DMS 273 (cell line): ENCODE measurements around the gene MYLK.
"Not testable (repeated sequence)": the region's sequence is repeated elsewhere in the genome, so short reads cannot be mapped to it uniquely, and the experiment has no call there.

Experiments
- DNase-seq: peaks from one replicate; lab custom pipeline; 2025; ENCODE audit not compliant: unreplicated experiment; lab: John Stamatoyannopoulos, UW

Gene MYLK

GRCh38 chr3:123632161-123632655, 251.9 kb downstream of the MYLK start:
- DNase-seq = peak; percentile 75

DNA sequence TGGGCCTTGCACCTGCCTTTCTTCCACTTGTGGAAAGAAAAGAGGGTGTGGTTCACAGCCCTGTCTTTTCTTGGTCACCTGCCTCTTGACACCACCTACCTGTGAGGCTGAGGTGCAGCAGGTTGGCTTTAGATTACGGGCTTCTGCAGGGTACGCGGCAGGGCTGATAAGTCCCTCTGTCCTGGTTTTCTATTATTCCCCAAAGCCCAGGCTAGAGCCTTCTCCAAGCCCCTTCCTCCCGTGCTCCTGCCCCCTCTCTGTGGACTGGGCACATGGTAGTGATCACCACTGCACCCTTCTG, 254.4 kb downstream of the MYLK start:
- no peak for DNase-seq

DNA sequence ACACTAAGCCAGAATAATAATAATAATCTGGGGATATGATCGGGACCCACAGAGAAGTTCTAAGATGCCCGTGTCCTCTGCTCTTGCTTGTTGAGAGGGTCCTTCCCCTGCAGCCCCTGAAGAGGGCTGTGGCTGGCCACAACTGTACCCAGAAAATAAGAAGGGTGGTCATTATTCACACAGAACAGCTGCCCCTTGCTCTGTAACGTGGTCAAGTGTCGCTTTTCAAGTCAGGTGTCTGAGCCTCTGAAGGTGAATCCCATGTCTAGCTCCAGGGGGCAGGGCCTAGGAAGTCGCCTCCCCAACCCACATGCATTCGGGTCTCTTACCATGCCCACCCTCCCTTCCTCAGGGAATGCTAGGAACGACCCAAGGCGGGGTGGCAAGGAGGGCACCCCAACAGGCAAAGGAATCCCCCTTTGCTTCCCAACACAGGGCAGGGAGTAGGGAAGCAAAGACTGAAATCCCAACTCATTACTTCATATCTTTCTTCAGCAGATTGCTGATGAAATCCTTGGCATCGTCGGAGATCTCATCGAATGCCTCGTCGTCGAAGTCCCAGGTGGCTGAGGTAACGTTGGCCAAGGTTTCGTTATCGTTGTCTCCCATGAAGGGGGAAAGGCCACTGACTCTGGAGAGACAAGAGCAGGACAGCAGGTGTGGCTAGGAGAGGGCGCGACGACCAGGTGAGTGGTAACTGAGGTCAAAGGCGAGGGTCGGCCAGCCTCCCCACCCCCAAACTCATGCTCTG, 255.0 kb downstream of the MYLK start:
- no peak for DNase-seq

- DNase-seq = no peak
These were observed 256.2 kb downstream of the MYLK start for GRCh38 chr3:123627673-123628670.

GRCh38 chr3:123626881-123627280, 257.3 kb downstream of the MYLK start:
- DNase-seq = no peak

DNA sequence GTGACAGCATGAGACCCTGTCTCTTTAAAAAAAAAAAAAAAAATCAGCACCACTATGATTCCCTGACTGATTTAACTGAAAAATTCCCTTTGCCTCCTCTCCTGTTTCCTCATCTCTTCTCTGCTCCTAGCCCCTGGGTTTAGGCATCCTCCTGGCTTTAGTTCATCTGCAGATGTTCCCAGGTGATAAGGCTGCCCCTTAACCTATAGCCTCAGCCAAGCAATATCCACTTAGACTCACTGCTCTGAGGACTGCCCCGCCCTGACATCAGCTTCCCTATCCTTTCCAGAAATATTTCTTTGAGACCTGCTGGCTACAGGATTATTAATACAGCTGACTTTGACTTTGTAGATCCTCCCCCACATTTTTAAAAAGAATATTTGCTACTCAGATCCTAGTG, 259.8 kb downstream of the MYLK start:
- DNase-seq = no peak

GRCh38 chr3:123623346-123623880, 260.7 kb downstream of the MYLK start:
- DNase-seq = no peak

- DNase-seq = no peak
These were observed 261.4 kb downstream of the MYLK start for GRCh38 chr3:123622766-123623165.

- DNase-seq = no peak
These were observed 262.3 kb downstream of the MYLK start for GRCh38 chr3:123621850-123622189.

GRCh38 chr3:123621186-123621849, 262.8 kb downstream of the MYLK start:
- DNase-seq = peak; percentile 51

GRCh38 chr3:123620343-123620742, 263.8 kb downstream of the MYLK start:
- DNase-seq = no peak

GRCh38 chr3:123618768-123619484, 265.2 kb downstream of the MYLK start:
- peak; percentile 85 for DNase-seq

GRCh38 chr3:123618076-123618708, 265.9 kb downstream of the MYLK start:
- DNase-seq = no peak

GRCh38 chr3:123616593-123616992, 267.5 kb downstream of the MYLK start:
- DNase-seq = no peak

DNA sequence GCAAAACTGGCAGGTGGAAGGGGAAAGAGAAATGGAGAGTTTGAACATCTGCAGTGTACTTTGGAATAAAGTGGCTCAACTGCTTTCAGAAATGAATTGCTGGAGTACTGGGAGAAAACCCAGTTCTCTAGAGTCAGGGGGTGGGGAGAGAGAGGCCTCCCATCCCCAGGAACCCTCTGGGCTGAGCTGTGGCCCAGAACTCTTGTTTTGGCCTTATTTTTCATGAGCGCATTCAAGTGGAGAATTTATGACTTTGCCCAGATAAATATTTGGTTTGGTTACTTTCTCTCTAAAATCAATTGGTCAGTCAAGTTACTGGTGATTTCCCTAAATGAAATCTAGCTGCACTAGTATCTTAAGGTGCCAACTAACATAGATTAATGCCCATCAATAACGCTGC, 270.6 kb downstream of the MYLK start:
- DNase-seq = no peak

- DNase-seq = not testable (repeated sequence)
These were observed 272.5 kb downstream of the MYLK start for GRCh38 chr3:123611674-123612073.

GRCh38 chr3:123611082-123611481, 273.1 kb downstream of the MYLK start:
- DNase-seq = no peak

GRCh38 chr3:123610331-123610730, 273.8 kb downstream of the MYLK start:
- peak; percentile 46 for DNase-seq

GRCh38 chr3:123609063-123609462, 275.1 kb downstream of the MYLK start:
- DNase-seq = no peak

DNA sequence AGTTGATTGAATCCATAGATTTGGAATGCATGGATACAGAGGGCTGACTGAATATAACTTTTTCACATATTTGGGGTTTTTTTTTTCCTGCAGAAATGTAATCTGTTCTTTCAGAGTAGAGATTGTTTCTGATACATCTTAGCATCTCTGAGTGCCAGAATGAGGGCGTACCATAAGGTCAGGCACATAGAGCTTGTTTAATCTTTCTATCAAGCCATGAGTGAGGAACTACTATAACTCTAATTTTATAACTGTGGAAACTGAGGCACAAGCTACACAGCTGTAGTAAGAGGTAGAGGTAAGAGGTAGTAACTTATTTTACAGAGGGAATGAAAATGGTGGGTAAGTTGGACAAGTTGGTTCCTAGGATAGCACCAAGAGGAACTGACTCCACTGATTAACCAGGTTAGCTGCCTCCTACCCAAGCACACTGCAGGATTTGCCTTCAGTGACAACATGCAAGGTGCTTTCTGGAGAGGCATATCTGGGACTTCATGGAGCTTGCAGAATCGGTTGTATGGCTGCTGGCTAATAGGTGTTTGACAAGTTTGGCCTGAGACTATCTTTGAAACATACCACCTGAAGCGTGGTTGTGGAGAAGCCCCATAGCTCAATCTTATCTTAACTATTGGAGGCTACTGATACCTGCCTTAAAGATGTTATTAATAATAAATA, 275.7 kb downstream of the MYLK start:
- DNase-seq = no peak
